AML-193 (cell line): ENCODE data around the gene PARP4.
"Not testable (repeated sequence)": the region's sequence is repeated elsewhere in the genome, so short reads cannot be mapped to it uniquely, and the experiment has no call there.

Experiments used
- DNase-seq, 2 experiments: peaks; one replicate each; lab custom pipeline; 2025; lab: John Stamatoyannopoulos, UW

PARP4 gene

GRCh38 chr13:24512197-24512907 lies at the start of gene PARP4:
Gene PARP4, minus strand, starts transcription at chr13:24512778. Its CDS starts 9,002 bp downstream, at chr13:24503776.
- peak; percentile 86 to 89 for DNase-seq

- DNase-seq = not testable (repeated sequence)
These were observed 48.1 kb upstream of the PARP4 start for GRCh38 chr13:24560579-24561187.

DNA sequence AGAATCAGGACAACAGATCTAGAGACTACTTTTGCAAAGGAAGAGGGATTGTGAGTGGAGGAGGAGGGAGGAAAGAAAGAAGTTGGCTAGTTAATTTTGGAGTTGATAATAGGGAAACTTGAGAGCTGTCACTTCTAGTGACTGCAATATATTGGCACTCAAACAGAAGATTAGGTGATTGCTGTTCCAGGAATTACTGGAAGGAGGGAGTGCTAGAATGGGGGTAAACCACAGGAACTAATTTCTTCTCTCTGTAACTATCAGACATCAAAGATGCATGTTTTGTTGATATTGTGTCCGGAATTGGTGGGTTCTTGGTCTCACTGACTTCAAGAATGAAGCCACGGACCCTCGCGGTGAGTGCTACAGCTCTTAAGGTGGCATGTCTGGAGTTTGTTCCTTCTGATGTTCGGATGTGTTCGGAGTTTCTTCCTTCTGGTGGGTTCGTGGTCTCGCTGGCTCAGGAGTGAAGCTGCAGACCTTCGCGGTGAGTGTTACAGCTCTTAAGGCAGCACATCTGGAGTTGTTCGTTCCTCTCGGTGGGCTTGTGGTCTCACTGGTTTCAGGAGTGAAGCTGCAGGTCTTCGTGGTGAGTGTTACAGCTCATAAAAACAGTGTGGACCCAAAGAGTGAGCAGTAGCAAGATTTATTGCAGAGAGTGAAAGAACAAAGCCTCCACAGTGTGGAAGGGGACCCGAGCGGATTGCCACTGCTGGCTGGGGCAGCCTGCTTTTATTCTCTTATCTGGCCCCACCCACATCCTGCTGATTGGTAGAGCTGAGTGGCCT lies 47.0 kb upstream of the PARP4 start:
- not testable (repeated sequence) for DNase-seq

- no peak for DNase-seq
These were observed 44.5 kb upstream of the PARP4 start for GRCh38 chr13:24557081-24557480.

DNA sequence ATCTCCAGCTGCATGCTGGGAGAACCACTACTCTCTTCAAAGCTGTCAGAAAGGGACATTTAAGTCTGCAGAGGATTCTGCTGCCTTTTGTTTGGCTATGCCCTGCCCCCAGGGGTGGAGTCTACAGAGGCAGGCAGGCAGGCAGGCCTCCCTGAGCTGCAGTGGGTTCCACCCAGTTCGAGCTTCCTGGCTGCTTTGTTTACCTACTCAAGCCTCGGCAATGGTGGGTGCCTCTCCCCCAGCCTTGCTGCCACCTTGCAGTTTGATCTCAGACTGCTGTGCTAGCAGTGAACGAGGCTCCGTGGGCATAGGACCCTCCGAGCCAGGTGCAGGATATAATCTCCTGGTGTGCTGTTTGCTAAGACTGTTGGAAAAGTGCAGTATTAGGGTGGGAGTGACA lies 41.3 kb upstream of the PARP4 start:
- DNase-seq = not testable (repeated sequence)

DNA sequence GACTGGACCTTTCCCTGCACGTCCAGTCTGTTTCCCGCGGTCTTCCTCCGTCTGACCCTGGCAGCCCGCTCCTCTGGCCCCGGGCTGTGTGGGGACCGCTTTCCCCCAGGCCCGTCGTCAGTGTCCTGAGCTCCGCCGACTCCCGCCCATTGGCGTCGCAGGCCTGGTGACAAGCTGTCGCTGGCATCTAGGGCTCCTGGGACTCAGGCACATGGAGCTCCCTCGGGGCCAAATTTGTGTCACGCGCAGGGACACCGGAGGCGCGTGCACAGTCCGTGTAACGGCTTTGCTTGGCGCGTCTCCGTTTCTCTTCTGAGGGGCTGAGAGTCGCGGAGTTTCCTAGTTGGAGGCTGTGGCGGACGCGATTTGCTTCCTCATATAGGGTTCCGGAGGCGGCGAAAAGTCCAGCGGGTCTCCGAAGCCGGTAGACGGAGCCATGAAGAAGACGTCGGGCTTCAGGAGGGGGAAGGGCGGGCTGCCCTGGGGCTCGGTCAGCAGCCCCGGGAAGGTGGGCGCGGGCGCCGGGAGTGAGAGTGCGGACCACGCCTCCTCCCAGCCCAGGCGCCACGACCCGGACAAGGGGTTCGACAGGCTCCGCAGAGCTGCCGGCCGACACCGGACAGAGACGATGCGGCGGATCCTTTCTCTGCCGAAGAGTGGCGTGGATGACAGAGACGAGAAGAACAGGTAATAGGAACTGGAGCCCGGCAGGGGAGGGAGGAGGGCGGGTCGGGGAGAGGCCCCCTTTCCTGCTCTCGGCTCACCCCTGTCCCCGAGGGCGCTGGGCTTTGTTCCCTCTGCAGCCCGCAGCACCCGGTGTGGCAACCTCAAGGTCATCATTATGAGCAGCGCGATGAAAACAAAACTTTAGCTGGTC lies 29.1 kb upstream of the PARP4 start:
- not testable (repeated sequence) for DNase-seq

DNA sequence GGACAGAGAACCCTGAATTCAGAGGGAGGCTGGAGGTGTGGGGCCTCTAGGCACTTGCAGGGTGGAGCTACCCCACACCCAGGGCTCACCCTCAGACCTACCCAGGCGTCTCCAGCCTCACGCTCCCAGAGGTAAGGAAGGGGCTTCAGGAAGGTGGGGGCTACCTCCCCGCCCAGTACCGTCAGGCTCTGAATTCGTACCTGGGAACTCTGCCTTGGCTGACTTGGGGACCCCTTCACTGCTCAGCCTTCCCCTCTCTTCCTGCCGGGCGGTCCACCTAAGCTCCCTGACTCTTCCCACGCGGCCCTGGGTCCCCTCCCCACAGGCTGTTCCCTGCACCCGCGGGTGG lies 28.5 kb upstream of the PARP4 start:
- no peak for DNase-seq

DNA sequence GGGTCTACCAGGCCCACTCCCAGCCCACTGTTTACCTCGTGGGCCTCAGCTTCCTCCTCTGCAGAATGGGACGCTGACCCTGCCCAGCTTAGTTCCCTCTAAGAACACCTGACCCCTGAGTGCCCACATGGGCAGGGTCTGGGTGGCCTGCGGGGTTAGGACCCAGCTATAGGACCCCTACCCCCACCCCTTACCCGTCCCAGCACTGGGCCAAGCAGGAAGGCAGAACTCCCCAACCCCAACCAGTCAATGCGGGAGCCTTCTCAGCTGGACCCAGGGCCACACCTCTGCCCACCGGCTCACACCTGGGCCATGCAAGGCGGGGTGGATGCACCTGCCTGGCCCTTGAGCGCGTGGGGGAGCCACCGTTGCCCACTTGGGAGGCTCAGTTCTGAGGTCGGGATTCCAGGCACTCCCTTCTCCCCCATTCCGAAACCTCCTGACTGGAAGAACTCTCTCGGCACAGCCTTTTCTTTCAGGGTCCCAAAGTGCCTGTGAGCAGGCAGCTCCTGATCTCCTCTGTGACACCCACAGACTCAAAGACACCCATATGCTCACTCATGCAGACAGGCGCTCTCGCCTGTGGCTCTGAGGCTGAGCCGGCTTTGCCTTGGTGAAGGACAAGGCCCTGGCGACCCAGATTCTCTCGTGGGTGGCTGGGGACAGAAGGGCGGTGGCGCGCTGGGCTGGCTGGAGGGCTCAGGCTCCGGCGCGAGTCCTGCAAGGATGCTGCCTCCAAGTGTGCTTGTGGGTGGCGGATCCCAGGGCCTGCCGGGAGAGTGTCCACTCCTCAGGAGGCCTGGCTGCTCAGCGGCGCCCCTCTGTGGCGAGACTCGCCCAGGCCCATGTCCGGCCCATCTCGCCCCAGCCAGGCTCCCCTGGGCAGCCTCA lies 27.9 kb upstream of the PARP4 start:
- no peak for DNase-seq

- no peak for DNase-seq
These were observed 27.1 kb upstream of the PARP4 start for GRCh38 chr13:24539500-24540165.

DNA sequence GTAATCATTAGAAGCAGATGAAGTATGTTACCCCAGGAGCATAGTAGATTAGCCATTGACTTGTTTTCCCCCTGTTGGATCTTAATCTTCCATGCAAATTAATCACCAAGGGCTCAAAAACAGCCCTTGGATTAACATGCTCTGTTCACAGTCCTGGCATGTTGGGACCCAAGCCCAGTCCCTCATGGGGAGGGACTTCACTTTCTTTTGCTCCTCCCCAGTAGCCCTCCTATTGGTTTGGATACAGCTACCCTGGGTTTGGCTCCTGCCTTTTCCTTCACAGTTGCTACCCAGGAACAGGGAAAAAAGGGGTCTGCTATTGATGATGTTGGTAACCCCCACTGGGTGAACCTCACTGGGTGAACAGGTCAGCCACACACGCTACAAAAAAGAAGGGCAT lies 16.9 kb upstream of the PARP4 start:
- DNase-seq = no peak

GRCh38 chr13:24528816-24529398 lies 16.3 kb upstream of the PARP4 start:
- no peak for DNase-seq

DNA sequence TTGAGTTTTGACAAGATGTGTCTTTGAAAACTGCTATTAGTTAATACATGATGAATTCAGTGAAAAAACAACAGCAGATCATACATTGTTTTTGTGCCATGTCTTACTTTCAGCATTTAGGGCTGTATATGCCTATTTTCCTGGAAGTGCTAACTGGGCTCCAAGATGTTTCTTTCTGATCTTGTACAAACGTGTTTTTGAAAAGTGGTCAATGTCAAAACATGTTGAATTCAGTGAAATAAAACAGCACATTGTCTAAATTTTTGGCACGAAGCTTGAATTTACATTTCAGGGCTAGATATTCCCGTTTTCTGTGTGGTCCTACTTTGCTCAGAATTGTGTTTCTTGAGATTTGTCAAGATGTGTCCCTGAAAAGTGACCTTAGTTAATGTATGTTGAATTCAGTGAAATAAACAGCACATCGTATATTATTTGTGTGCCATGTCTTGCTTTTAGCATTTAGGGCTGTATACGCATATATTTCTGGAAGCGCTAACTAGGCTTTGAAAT lies 14.7 kb upstream of the PARP4 start:
- DNase-seq = no peak

GRCh38 chr13:24520733-24521132 lies 8.2 kb upstream of the PARP4 start:
- no peak for DNase-seq

- no peak for DNase-seq
These were observed 4.3 kb upstream of the PARP4 start for GRCh38 chr13:24516919-24517318.

- no peak for DNase-seq
These were observed 283 bp upstream of the PARP4 start for GRCh38 chr13:24512908-24513213.

DNA sequence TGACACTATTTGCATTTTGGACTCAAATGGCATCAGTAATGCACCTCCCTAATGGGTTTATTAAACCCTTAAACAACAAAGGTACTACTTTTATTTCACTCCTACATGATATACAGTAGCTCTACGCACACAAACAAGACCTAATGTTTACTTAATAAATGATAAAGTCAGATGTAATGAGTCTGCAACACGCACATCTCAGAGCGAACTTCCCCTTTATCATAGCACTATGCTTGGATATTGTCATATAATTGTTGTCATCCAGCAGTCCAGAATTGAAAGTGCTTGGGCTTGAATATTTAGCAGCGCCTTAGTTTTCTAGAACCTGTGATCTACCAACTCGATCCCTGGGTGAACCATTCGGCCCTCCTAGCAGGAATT lies 772 bp downstream of the PARP4 start:
- DNase-seq = peak; percentile 86 to 89

GRCh38 chr13:24511019-24511815 lies 1.4 kb downstream of the PARP4 start:
- peak; percentile 79 to 82 for DNase-seq

- no peak for DNase-seq
These were observed 5.8 kb downstream of the PARP4 start for GRCh38 chr13:24506698-24507335.

- not testable (repeated sequence) for DNase-seq
These were observed 6.3 kb downstream of the PARP4 start for GRCh38 chr13:24506283-24506682.
